Activated naive CD4-positive, alpha-beta T cell treated with anti-CD3 and anti-CD28 coated beads for 36 hours (primary cell): ENCODE results near the gene FOXL1. TPM values are rescaled to one million over a fixed set of nuclear protein-coding genes. Genes with fewer than 3 reads are reported as not detected.

Source experiments
- CTCF ChIA-PET: fragments of 350-600 bp; sonication (Branson Sonifier 250); formaldehyde crosslinking; loops from one replicate; lab custom pipeline; 2021; ENCODE audit warnings: antibody characterized with exemption; lab: Charles Lee
- DNase-seq: peaks from one replicate; pipeline ENCODE4 v3.0.0-alpha.2; 2020
- H3K27ac Mint-ChIP-seq: one replicate; pipeline ENCODE4 v1.8.0; 2021; ENCODE audit warnings: mild to moderate bottlenecking, mixed read lengths
- H3K27me3 Mint-ChIP-seq: one replicate; pipeline ENCODE4 v1.8.0; 2021; ENCODE audit warnings: low read depth, mixed read lengths
- H3K36me3 Mint-ChIP-seq: one replicate; pipeline ENCODE4 v1.8.0; 2021; ENCODE audit warnings: low read depth, mixed read lengths
- H3K4me1 Mint-ChIP-seq: one replicate; pipeline ENCODE4 v1.8.0; 2021; ENCODE audit warnings: low read depth, mixed read lengths
- H3K4me3 Mint-ChIP-seq: one replicate; pipeline ENCODE4 v1.8.0; 2021; ENCODE audit warnings: mild to moderate bottlenecking, moderate library complexity, mixed read lengths
- H3K9me3 Mint-ChIP-seq: one replicate; pipeline ENCODE4 v1.8.0; 2021; ENCODE audit warnings: mixed read lengths
- intact Hi-C: fragments of 100-400 bp; cut with micrococcal nuclease; formaldehyde crosslinking; loops from one replicate; pipeline ENCODE4 v1.15.1; 2023
- total RNA-seq, 2 experiments: library from RNA; stranded (reverse); gene quantifications; one replicate each; pipeline ENCODE4 v1.2.3, GENCODE V29; 2021

Gene FOXL1
- total RNA-seq, 2 experiments from 2014 or later, result not detected

- Mint-ChIP-seq H3K27ac (no peak overlapping the region), H3K4me3 (no peak overlapping the region), H3K4me1 (no peaks in the 10 kb centered on the region), H3K9me3 (no peaks in the 10 kb centered on the region), H3K27me3 (no peaks in the 10 kb centered on the region), H3K36me3 (no peaks in the 10 kb centered on the region)
- intact Hi-C loops, result no loop called here
- no peak for DNase-seq
- CTCF ChIA-PET, result no interaction called here
Observed at GRCh38 chr16:86625821-86626220, 47.5 kb downstream of the FOXL1 start.

GRCh38 chr16:86626284-86626683 is 47.9 kb downstream of the FOXL1 start:
- H3K9me3 Mint-ChIP-seq, result no peaks in the 10 kb centered on the region
- DNase-seq, result no peak
- CTCF ChIA-PET, result no interaction called here
- H3K27ac Mint-ChIP-seq, result no peak overlapping the region
- no peaks in the 10 kb centered on the region for H3K4me1 Mint-ChIP-seq
- H3K4me3 Mint-ChIP-seq, result no peak overlapping the region
- H3K27me3 Mint-ChIP-seq, result no peaks in the 10 kb centered on the region
- intact Hi-C loops, result no loop called here
- no peaks in the 10 kb centered on the region for H3K36me3 Mint-ChIP-seq

- Mint-ChIP-seq H3K36me3 (no peaks in the 10 kb centered on the region), H3K4me1 (no peaks in the 10 kb centered on the region), H3K9me3 (no peaks in the 10 kb centered on the region), H3K27ac (no peak overlapping the region), H3K27me3 (no peaks in the 10 kb centered on the region), H3K4me3 (no peak overlapping the region)
- no peak for DNase-seq
- intact Hi-C loops, result no loop called here
- CTCF ChIA-PET, result no interaction called here
Observed at GRCh38 chr16:86626966-86627365, 48.6 kb downstream of the FOXL1 start.

- intact Hi-C loops, result no loop called here
- Mint-ChIP-seq H3K27ac (no peak overlapping the region), H3K4me1 (no peaks in the 10 kb centered on the region), H3K4me3 (no peak overlapping the region), H3K36me3 (no peaks in the 10 kb centered on the region), H3K9me3 (no peaks in the 10 kb centered on the region), H3K27me3 (no peaks in the 10 kb centered on the region)
- CTCF ChIA-PET, result no interaction called here
- DNase-seq, result no peak
Observed at GRCh38 chr16:86628614-86629013, 50.3 kb downstream of the FOXL1 start.

- Mint-ChIP-seq H3K4me3 (no peak overlapping the region), H3K27me3 (no peaks in the 10 kb centered on the region), H3K36me3 (no peaks in the 10 kb centered on the region), H3K27ac (no peak overlapping the region), H3K9me3 (no peaks in the 10 kb centered on the region), H3K4me1 (no peaks in the 10 kb centered on the region)
- CTCF ChIA-PET, result no interaction called here
- no peak for DNase-seq
- intact Hi-C loops, result no loop called here
Observed at GRCh38 chr16:86630471-86630870, 52.1 kb downstream of the FOXL1 start.

- Mint-ChIP-seq H3K9me3 (no peaks in the 10 kb centered on the region), H3K36me3 (no peaks in the 10 kb centered on the region), H3K27ac (no peak overlapping the region), H3K4me3 (no peak overlapping the region), H3K27me3 (no peaks in the 10 kb centered on the region), H3K4me1 (no peaks in the 10 kb centered on the region)
- CTCF ChIA-PET, result no interaction called here
- intact Hi-C loops, result no loop called here
- no peak for DNase-seq
Observed at GRCh38 chr16:86631444-86631843, 53.1 kb downstream of the FOXL1 start.

Other genes starting within 250 kb of the FOXL1 start
- not detected for gene FOXF1, start 68.0 kb upstream of the FOXL1 start, total RNA-seq
- 10 to 100 TPM; 21.9 to 24.1 TPM for gene MTHFSD, start 23.3 kb upstream of the FOXL1 start, total RNA-seq
- not detected for gene FOXC2, start 11.7 kb upstream of the FOXL1 start, total RNA-seq